NCI-H345 treated with DMSO at 0.1 percent for 48 hours (cell line): ENCODE results near the gene PTPRB.
A peak's percentile ranks its signal among the peaks of the same experiment; 100 is the strongest.

Experiments
- DNase-seq: peaks from one replicate; lab custom pipeline; 2025; ENCODE audit not compliant: unreplicated experiment; lab: John Stamatoyannopoulos, UW

PTPRB gene

GRCh38 chr12:70598467-70599193 is 38.6 kb downstream of the PTPRB start:
- peak; percentile 87 for DNase-seq

DNA sequence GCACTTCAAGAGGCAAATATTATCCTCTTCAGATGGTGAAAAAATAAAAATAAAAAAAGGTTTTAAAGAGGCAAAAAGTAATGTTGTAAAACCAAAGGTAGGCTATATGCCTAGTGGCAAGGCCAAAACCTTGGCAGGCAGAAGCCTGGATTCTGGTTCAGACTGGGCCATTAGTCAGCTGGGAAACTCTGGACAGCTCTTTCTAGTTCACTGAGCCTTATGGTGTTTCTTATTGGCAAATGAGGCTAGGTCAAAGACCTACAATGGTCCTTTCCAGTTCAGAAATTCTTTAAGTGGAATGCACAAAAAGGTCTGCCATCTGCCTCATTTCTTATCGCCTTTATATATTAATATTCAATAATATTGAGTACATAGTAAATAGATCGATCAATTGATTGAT is 44.6 kb downstream of the PTPRB start:
- no peak for DNase-seq

GRCh38 chr12:70590549-70591226 is 46.5 kb downstream of the PTPRB start:
- DNase-seq: no peak

- DNase-seq: peak; percentile 54
Observed at GRCh38 chr12:70590051-70590450, 47.2 kb downstream of the PTPRB start.

DNA sequence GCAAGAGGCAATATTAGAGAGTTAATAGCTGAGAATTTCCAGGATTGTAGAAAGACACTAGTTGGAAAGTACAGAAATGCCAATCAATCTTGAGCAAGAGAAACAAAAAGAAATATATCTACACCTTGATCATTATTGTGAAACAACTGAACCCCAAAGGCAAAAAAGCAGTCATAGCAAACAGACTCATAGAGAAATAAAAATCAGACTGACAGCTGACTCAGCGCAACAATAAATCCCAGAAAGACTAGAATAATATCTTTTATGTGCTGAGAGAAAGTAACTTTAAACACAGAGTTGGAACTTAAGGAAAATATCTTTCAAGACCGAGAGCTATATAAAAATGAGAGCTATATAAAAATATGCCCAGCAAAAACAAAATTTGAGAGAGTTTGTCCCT is 52.9 kb downstream of the PTPRB start:
- DNase-seq: no peak

GRCh38 chr12:70583251-70583650 is 54.0 kb downstream of the PTPRB start:
- DNase-seq: no peak

- no peak for DNase-seq
Observed at GRCh38 chr12:70581208-70581607, 56.0 kb downstream of the PTPRB start.

DNA sequence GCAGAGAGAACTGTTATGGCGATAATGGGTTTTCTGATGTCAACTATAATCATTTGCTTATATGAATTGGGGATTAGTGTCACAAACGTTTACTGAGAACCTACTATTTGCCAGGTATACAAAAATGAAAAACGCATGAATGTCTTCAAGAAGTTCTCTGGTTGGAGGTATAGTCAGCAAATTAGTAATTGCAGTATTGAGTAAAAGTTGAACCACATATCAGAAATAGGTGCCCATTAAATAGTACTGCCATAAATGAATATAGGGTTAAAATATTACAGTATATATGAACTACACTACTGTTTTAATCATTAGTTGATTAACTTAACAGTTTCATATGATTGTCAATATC is 60.0 kb downstream of the PTPRB start:
- no peak for DNase-seq

GRCh38 chr12:70576341-70577282 is 60.6 kb downstream of the PTPRB start:
- peak; percentile 68 for DNase-seq

DNA sequence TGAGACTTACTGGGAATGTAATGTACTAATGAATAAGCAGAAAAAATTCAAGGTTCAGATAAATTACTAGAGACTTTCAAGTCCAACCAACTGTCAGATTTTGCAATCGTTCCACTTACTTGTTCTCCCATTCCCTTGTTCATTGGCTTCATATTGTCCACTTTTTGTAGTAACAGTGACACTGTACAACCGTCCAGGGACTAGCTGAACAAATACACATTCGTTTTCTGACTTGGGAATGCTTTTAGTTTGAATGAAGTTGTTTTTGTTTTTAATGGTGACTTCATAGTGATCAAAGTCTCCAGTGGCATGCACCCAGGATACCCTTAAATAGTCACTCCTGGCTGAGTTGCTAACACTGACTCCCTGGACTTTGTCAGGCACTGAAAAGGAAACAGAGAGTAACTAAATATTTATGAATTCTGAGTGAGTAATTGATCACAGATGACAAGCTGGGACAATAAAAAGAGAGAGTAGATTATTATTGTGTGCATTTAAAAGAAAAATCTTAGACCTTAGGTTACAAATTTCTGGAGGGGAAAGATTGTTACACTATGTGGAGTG is 65.4 kb downstream of the PTPRB start:
- no peak for DNase-seq

- no peak for DNase-seq
Observed at GRCh38 chr12:70571029-70571428, 66.2 kb downstream of the PTPRB start.

GRCh38 chr12:70561550-70561949 is 75.7 kb downstream of the PTPRB start:
- DNase-seq: no peak

- DNase-seq: no peak
Observed at GRCh38 chr12:70560671-70561070, 76.6 kb downstream of the PTPRB start.

GRCh38 chr12:70559390-70559789 is 77.8 kb downstream of the PTPRB start:
- DNase-seq: no peak

DNA sequence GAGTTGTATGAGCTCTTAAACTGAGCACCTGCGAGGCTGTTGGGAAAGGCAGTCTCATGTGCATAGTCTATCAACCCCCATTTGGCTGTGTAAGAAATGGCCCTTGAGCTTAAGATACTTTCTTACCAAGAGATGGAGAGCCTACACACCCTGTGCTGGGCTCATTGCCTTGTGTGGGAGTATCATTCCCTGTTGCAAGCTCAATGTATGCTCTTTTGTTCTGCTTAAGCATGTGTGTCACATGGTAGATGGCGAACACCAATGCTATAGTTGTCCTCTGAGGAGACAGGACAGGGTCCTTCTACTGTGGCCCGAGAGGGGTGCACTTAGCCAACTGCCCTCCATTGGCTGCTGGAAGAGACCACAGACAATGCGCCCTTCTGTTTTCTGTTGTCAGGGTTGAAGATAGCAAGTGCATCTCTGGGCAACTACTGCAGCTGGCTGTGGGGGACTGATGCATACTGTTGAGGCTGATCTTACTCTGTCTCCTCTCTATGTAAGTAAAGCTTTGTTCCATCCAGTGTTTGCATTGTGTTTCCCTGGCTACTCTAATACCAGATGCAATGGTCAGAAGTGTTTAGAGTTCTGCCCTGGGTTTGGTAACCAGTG is 79.5 kb downstream of the PTPRB start:
- DNase-seq: no peak

- no peak for DNase-seq
Observed at GRCh38 chr12:70556179-70556869, 80.9 kb downstream of the PTPRB start.

GRCh38 chr12:70555081-70555480 is 82.1 kb downstream of the PTPRB start:
- DNase-seq: no peak

DNA sequence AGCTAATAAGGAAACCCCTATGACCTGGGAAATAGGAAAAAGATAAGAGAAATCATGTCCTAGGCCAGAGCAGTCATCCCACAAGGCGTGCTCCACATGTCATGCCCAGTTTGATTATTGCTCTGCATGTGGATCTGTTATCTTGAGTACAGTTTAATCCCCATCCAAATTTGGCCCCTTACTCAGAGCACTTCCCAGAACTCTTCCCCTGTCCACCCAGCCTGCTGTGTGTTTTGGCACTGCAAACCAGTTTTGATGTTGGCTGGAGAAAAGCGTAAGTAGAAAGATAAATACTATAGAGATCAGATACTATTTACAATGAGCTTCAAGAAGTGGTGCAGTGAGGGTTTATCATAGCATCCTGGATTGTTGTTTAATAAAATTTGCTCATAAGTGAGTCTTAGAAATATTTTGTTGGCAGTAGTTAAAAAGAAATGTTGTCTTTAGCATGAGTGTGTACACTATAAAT is 83.8 kb downstream of the PTPRB start:
- no peak for DNase-seq

- DNase-seq: no peak
Observed at GRCh38 chr12:70551731-70552130, 85.5 kb downstream of the PTPRB start.

GRCh38 chr12:70550180-70550577 is 87.0 kb downstream of the PTPRB start:
- no peak for DNase-seq
